ENCODE data around the gene DIAPH3.
"Not testable (repeated sequence)": the region's sequence is repeated elsewhere in the genome, so short reads cannot be mapped to it uniquely, and the experiment has no call there.

Gene DIAPH3

GRCh38 chr13:60095300-60095699 lies 68.4 kb downstream of the DIAPH3 start:
- DNase-seq (ENCODE audit: low read depth) = no peak

- no peak for DNase-seq (ENCODE audit: low read depth)
Measured at GRCh38 chr13:60094385-60095088, 69.2 kb downstream of the DIAPH3 start.

GRCh38 chr13:60093425-60094019 lies 70.2 kb downstream of the DIAPH3 start:
- DNase-seq (ENCODE audit: low read depth) = no peak

- DNase-seq (ENCODE audit: low read depth) = no peak
Measured at GRCh38 chr13:60091573-60091972, 72.2 kb downstream of the DIAPH3 start.

- DNase-seq (ENCODE audit: low read depth) = no peak
Measured at GRCh38 chr13:60090574-60090973, 73.2 kb downstream of the DIAPH3 start.

- not testable (repeated sequence) for DNase-seq (ENCODE audit: low read depth)
Measured at GRCh38 chr13:60083780-60084179, 79.9 kb downstream of the DIAPH3 start.

GRCh38 chr13:60080850-60081249 lies 82.9 kb downstream of the DIAPH3 start:
- no peak for DNase-seq (ENCODE audit: low read depth)

GRCh38 chr13:60078226-60078625 lies 85.5 kb downstream of the DIAPH3 start:
- DNase-seq (ENCODE audit: low read depth) = no peak

GRCh38 chr13:60075850-60076249 lies 87.9 kb downstream of the DIAPH3 start:
- DNase-seq (ENCODE audit: low read depth) = no peak

GRCh38 chr13:60074397-60074796 lies 89.3 kb downstream of the DIAPH3 start:
- DNase-seq (ENCODE audit: low read depth) = no peak

GRCh38 chr13:60066226-60066625 lies 97.5 kb downstream of the DIAPH3 start:
- DNase-seq (ENCODE audit: low read depth) = no peak

- DNase-seq (ENCODE audit: low read depth) = no peak
Measured at GRCh38 chr13:60062502-60062901, 101.2 kb downstream of the DIAPH3 start.

- DNase-seq (ENCODE audit: low read depth) = no peak
Measured at GRCh38 chr13:60061737-60062136, 102.0 kb downstream of the DIAPH3 start.

- DNase-seq (ENCODE audit: low read depth) = no peak
Measured at GRCh38 chr13:60051754-60052285, 111.9 kb downstream of the DIAPH3 start.

- not testable (repeated sequence) for DNase-seq (ENCODE audit: low read depth)
Measured at GRCh38 chr13:60048353-60048752, 115.4 kb downstream of the DIAPH3 start.

GRCh38 chr13:60047918-60048317 lies 115.8 kb downstream of the DIAPH3 start:
- no peak for DNase-seq (ENCODE audit: low read depth)

- DNase-seq (ENCODE audit: low read depth) = no peak
Measured at GRCh38 chr13:60044321-60044720, 119.4 kb downstream of the DIAPH3 start.

- DNase-seq (ENCODE audit: low read depth) = no peak
Measured at GRCh38 chr13:60043262-60043661, 120.5 kb downstream of the DIAPH3 start.

GRCh38 chr13:60040668-60041067 lies 123.1 kb downstream of the DIAPH3 start:
- DNase-seq (ENCODE audit: low read depth) = not testable (repeated sequence)

GRCh38 chr13:60035874-60036273 lies 127.9 kb downstream of the DIAPH3 start:
- DNase-seq (ENCODE audit: low read depth) = no peak

GRCh38 chr13:60032851-60033250 lies 130.9 kb downstream of the DIAPH3 start:
- DNase-seq (ENCODE audit: low read depth) = no peak

- DNase-seq (ENCODE audit: low read depth) = no peak
Measured at GRCh38 chr13:60028021-60028420, 135.7 kb downstream of the DIAPH3 start.

- DNase-seq (ENCODE audit: low read depth) = no peak
Measured at GRCh38 chr13:60026286-60026685, 137.4 kb downstream of the DIAPH3 start.

GRCh38 chr13:60020288-60020687 lies 143.4 kb downstream of the DIAPH3 start:
- DNase-seq (ENCODE audit: low read depth) = no peak
